Epithelial cell of esophagus (primary cell): ENCODE results near the gene DACT2.

Experiments
- DNase-seq: peaks from one replicate; pipeline ENCODE4 v3.0.0; 2010; ENCODE audit warnings: low read depth
- H3K4me3 ChIP-seq: 2 replicates; pipeline ENCODE4 v1.5.1; 2011; ENCODE audit warnings: mild to moderate bottlenecking, low read length, control low read depth
- TF ChIP-seq, protein P1 (sequence below): IDR thresholded peaks from 2 replicates; pipeline ENCODE4 v1.5.1; 2011; ENCODE audit warnings: low read depth, mild to moderate bottlenecking, low read length, control low read depth, inconsistent platforms; ENCODE audit not compliant: insufficient read depth; ENCODE audit errors: missing control alignments

DACT2 gene

GRCh38 chr6:168305096-168305749 lies 14.4 kb downstream of the DACT2 start:
- no peak overlapping the region for H3K4me3 ChIP-seq
- TF ChIP-seq, protein P1, sequence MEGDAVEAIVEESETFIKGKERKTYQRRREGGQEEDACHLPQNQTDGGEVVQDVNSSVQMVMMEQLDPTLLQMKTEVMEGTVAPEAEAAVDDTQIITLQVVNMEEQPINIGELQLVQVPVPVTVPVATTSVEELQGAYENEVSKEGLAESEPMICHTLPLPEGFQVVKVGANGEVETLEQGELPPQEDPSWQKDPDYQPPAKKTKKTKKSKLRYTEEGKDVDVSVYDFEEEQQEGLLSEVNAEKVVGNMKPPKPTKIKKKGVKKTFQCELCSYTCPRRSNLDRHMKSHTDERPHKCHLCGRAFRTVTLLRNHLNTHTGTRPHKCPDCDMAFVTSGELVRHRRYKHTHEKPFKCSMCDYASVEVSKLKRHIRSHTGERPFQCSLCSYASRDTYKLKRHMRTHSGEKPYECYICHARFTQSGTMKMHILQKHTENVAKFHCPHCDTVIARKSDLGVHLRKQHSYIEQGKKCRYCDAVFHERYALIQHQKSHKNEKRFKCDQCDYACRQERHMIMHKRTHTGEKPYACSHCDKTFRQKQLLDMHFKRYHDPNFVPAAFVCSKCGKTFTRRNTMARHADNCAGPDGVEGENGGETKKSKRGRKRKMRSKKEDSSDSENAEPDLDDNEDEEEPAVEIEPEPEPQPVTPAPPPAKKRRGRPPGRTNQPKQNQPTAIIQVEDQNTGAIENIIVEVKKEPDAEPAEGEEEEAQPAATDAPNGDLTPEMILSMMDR, result no peak
- no peak for DNase-seq

DNA sequence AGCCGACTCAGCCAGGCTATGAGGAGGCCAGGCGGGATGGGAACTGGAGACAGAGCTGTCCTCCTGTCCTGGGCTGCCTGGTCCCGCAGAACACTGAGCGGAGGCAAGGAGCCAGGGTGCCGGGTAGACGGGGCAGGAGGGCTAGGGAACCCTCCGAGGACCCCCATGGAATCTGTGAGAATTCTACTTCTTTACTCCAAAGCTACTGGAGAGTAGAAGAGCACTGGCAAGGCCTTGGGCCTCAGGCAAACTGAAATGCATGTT lies 14.9 kb downstream of the DACT2 start:
- H3K4me3 ChIP-seq, result no peak overlapping the region
- TF ChIP-seq, protein P1, result no peak
- DNase-seq, result no peak

DNA sequence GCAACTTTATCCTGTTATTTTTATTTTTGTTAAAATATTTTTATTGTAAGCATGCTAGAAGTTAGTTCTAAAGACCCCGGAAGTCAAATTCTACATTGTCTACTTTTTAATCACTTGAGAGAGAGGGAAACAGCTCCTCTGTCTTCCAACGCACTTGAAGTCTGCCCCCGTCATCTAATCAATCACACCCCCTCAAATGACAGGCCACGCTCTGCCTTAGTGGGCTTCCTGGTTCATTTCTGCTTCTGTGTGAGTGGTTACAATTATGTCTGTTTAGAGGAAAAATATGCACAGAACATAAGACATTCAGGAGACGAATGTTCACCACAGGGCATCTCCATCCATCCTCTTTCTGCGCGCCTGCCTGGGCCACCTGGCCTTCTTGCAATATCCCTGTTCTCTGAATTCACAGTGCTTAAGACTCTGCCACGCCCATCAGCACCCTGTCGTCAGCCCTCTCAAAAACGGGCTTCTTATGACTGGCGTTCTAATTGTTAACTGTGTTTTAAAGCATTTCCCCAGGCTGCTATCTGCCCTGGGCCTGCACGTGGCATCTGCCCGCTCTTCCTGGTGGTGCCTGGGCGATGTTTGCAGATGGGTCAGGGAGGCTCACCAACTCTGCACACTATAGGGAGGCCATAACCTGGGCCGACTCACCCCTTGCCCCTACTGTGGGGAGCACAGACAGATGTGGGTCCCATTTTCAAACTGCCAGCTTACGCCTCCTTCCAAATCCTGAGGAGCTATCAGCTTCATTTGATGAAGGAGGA lies 15.4 kb downstream of the DACT2 start:
- TF ChIP-seq, protein P1, result no peak
- no peak overlapping the region for H3K4me3 ChIP-seq
- no peak for DNase-seq

DNA sequence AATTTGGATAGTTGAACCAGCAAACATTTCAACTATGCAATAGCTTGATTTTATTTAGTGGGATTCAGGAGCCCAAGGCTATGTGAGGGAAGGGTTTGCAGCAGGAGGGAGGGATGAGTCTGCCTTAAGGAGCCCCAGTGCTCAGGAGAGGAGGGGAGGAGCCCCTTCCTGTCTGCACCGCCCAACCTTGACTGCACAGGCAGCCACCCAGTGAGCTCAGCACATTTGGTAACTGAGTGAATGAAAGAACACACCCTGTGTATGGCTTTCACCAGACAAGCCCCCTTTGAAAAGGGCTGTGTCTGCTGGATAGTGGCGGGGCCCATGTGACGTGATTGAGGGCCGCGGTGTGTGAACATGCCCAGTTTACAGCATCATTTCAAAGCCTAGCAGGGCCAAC lies 17.0 kb downstream of the DACT2 start:
- TF ChIP-seq, protein P1, result no peak
- H3K4me3 ChIP-seq, result no peak overlapping the region
- no peak for DNase-seq

DNA sequence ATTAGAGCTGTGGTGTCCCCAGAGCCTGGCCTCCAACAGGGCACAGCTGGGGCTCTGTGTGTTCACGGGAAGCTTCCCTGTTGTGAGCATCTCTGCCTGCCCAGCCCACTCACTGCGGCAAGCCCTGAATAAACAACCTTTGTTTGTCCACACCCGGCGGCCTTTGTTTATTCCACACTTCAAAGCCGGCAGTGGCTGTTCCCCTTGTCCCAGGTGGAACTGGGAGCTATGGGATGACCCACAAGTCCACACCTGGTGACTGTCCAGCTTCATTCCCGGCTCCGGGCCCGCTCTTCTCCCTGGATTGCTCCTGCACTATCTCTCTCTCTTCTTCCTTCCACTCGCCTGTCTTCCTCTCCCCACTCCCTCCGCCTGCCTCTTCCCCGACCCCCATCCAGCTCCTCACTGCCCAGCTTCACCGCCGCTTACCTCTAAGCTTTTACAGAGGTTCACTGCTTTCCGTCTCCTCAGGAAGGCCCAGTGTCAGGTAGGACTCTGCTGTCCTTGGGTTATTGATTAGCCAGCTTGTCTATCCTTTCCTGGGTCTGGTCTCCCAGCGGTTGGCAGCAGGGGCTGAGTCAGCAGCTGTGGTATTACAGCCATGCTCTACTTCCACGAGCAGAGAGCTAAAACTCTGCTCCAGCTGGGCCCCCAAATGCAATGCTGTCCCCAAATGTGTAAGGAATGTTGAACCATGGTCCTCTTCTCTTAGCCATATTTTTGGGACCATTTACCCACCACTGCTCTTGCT lies 17.8 kb downstream of the DACT2 start:
- H3K4me3 ChIP-seq, result no peak overlapping the region
- no peak for DNase-seq
- TF ChIP-seq, protein P1, result no peak

DNA sequence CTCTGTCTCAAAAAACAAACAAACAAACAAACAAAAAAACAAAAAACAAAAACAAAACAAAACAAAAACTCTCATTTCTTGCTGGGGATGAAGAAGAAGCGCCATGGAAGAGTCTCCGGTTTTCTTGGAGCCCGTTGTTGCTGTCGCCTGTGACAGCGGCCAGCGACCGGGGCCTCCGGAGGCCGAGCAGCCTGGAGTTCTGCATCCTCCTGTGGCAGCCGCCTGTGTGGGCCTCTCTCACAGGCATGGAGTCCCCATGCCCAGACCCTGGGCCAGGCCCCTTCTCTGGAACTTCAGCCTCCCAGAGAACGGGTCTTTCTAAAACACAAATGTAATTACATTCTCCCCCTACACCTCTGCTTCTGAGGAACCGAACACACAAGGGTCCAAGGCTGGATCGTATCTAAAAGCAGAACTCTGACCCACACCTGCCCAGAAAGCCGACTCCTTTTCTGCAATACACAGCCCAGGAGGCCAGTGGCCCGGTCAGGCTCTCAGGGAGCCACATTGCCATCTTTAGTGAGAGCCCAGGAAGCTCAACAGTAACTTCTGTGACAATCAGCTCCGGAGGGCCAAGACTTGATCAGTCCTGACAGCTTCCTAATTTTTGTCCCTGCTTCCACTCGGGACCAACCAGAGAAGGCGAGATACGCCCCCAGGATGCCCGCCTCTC lies 18.5 kb downstream of the DACT2 start:
- TF ChIP-seq, protein P1, result no peak
- no peak overlapping the region for H3K4me3 ChIP-seq
- DNase-seq, result no peak
